H9 (cell line): ENCODE results near the gene MYOM1. TPM values are rescaled to one million over a fixed set of nuclear protein-coding genes. Genes with fewer than 3 reads are reported as not detected.

Source experiments
- DNase-seq: peaks from one replicate; pipeline ENCODE4 v3.0.0-alpha.2; 2017
- H2AFZ ChIP-seq: one replicate; pipeline ENCODE4 v1.6.1; 2013; ENCODE audit warnings: mild to moderate bottlenecking, low read length, control low read depth, moderate library complexity
- H2AK5ac ChIP-seq: 2 replicates; pipeline ENCODE4 v1.6.1; 2013; ENCODE audit warnings: low read length, control low read depth, mixed read lengths; ENCODE audit not compliant: insufficient read length
- H2BK120ac ChIP-seq: one replicate; pipeline ENCODE4 v1.6.1; 2013; ENCODE audit warnings: low read depth, mild to moderate bottlenecking, low read length, control low read depth, inconsistent platforms; ENCODE audit not compliant: poor library complexity, severe bottlenecking
- H2BK12ac ChIP-seq: 2 replicates; pipeline ENCODE4 v1.6.1; 2013; ENCODE audit warnings: low read length, control low read depth, mixed read lengths, low read depth; ENCODE audit not compliant: insufficient read length
- H2BK15ac ChIP-seq: 2 replicates; pipeline ENCODE4 v1.6.1; 2013; ENCODE audit warnings: low read depth, low read length, control low read depth
- H2BK20ac ChIP-seq: one replicate; pipeline ENCODE4 v1.6.1; 2013; ENCODE audit warnings: low read depth, mild to moderate bottlenecking, low read length, control low read depth, inconsistent platforms; ENCODE audit not compliant: poor library complexity, severe bottlenecking
- H2BK5ac ChIP-seq: 2 replicates; pipeline ENCODE4 v1.6.1; 2013; ENCODE audit warnings: low read length, control low read depth, mixed read lengths; ENCODE audit not compliant: insufficient read length
- H3K14ac ChIP-seq: 2 replicates; pipeline ENCODE4 v1.6.1; 2013; ENCODE audit warnings: low read length, control low read depth; ENCODE audit not compliant: insufficient read depth
- H3K18ac ChIP-seq: 2 replicates; pipeline ENCODE4 v1.6.1; 2013; ENCODE audit warnings: low read depth, mild to moderate bottlenecking, mixed read lengths, low read length, control low read depth; ENCODE audit not compliant: insufficient read length
- H3K23ac ChIP-seq: 2 replicates; pipeline ENCODE4 v1.6.1; 2013; ENCODE audit warnings: low read length, control low read depth, mixed read lengths, low read depth; ENCODE audit not compliant: insufficient read length
- H3K23me2 ChIP-seq: 2 replicates; pipeline ENCODE4 v1.6.1; 2013; ENCODE audit warnings: low read depth, mild to moderate bottlenecking, mixed read lengths, low read length, control low read depth; ENCODE audit not compliant: insufficient read length, poor library complexity, severe bottlenecking
- H3K27ac ChIP-seq: 2 replicates; pipeline ENCODE4 v1.5.1; 2013; ENCODE audit warnings: low read length, control low read depth, mixed read lengths, low read depth; ENCODE audit not compliant: insufficient read length
- H3K27me3 ChIP-seq: 2 replicates; pipeline ENCODE4 v1.6.1; 2013; ENCODE audit warnings: low read length, control low read depth, inconsistent platforms; ENCODE audit not compliant: insufficient read depth
- H3K4ac ChIP-seq: 2 replicates; pipeline ENCODE4 v1.6.1; 2013; ENCODE audit warnings: low read depth, mild to moderate bottlenecking, control low read depth, inconsistent platforms, low read length, moderate library complexity
- H3K4me1 ChIP-seq: 2 replicates; pipeline ENCODE4 v1.6.1; 2013; ENCODE audit warnings: low read length, control low read depth, inconsistent platforms; ENCODE audit not compliant: insufficient read depth
- H3K4me2 ChIP-seq: 2 replicates; pipeline ENCODE4 v1.6.1; 2013; ENCODE audit warnings: low read length, control low read depth, mixed read lengths; ENCODE audit not compliant: insufficient read length, insufficient read depth
- H3K56ac ChIP-seq: 2 replicates; pipeline ENCODE4 v1.6.1; 2013; ENCODE audit warnings: low read depth, mild to moderate bottlenecking, mixed read lengths, low read length, control low read depth; ENCODE audit not compliant: insufficient read length
- H3K79me1 ChIP-seq: 2 replicates; pipeline ENCODE4 v1.6.1; 2013; ENCODE audit warnings: low read depth, mild to moderate bottlenecking, moderate library complexity, low read length, control low read depth, inconsistent platforms; ENCODE audit not compliant: insufficient read depth, poor library complexity, severe bottlenecking
- H3K79me2 ChIP-seq: 2 replicates; pipeline ENCODE4 v1.6.1; 2013; ENCODE audit warnings: low read length, control low read depth, inconsistent platforms; ENCODE audit not compliant: insufficient read depth
- H3K9ac ChIP-seq: 2 replicates; pipeline ENCODE4 v1.6.1; 2013; ENCODE audit warnings: low read length, control low read depth, mixed read lengths; ENCODE audit not compliant: insufficient read length; ENCODE audit errors: extremely low read depth
- H3K9me3 ChIP-seq: one replicate; pipeline ENCODE4 v1.6.1; 2013; ENCODE audit warnings: low read depth, low read length, inconsistent platforms; ENCODE audit not compliant: control insufficient read depth
- H3T11ph ChIP-seq: one replicate; pipeline ENCODE4 v1.6.1; 2013; ENCODE audit warnings: mild to moderate bottlenecking, low read length, control low read depth, inconsistent platforms
- H4K20me1 ChIP-seq: one replicate; pipeline ENCODE4 v1.6.1; 2013; ENCODE audit not compliant: control insufficient read depth, insufficient read length, insufficient read depth
- H4K5ac ChIP-seq: 2 replicates; pipeline ENCODE4 v1.6.1; 2013; ENCODE audit warnings: low read depth, mild to moderate bottlenecking, mixed read lengths, low read length, control low read depth; ENCODE audit not compliant: insufficient read length
- H4K8ac ChIP-seq: replicated peaks from 2 replicates; pipeline ENCODE4 v1.6.1; 2013; ENCODE audit warnings: low read length, control low read depth, mixed read lengths, low read depth; ENCODE audit not compliant: insufficient read length
- H4K91ac ChIP-seq: 2 replicates; pipeline ENCODE4 v1.6.1; 2013; ENCODE audit warnings: low read depth, mild to moderate bottlenecking, moderate library complexity, mixed read lengths, low read length, control low read depth; ENCODE audit not compliant: insufficient read length
- H3K27ac Mint-ChIP-seq, 3 experiments: 2 replicates in 2 of 3; 3 replicates in 1 of 3; pipeline ENCODE4 v1.8.0; 2020 to 2021; ENCODE audit warnings: mixed read lengths in 3 of 3, mild to moderate bottlenecking in 1 of 3, moderate library complexity in 1 of 3
- H3K27me3 Mint-ChIP-seq: 2 replicates; pipeline ENCODE4 v1.8.0; 2021; ENCODE audit warnings: low read depth, mild to moderate bottlenecking, moderate library complexity, mixed read lengths
- H3K36me3 Mint-ChIP-seq, 3 experiments: 2 replicates in 2 of 3; 3 replicates in 1 of 3; pipeline ENCODE4 v1.8.0; 2020 to 2021; ENCODE audit warnings: low read depth in 3 of 3, mixed read lengths in 3 of 3; ENCODE audit not compliant: insufficient read depth in 1 of 3
- H3K4me1 Mint-ChIP-seq, 2 experiments: 2 replicates each; pipeline ENCODE4 v1.8.0; 2020; ENCODE audit warnings: mixed read lengths in 2 of 2
- H3K4me3 Mint-ChIP-seq, 2 experiments: 2 replicates in 1 of 2; 3 replicates in 1 of 2; pipeline ENCODE4 v1.8.0; 2020 to 2021; ENCODE audit warnings: mild to moderate bottlenecking in 2 of 2, mixed read lengths in 2 of 2, moderate library complexity in 1 of 2
- H3K9me3 Mint-ChIP-seq, 2 experiments: 2 replicates in 1 of 2; 3 replicates in 1 of 2; pipeline ENCODE4 v1.8.0; 2020; ENCODE audit warnings: mild to moderate bottlenecking in 2 of 2, mixed read lengths in 2 of 2, moderate library complexity in 1 of 2
- CTCF ChIP-seq: fragments of 200-600 bp; sonication (generic); conservative IDR thresholded peaks from 3 replicates; pipeline ENCODE4 v1.8.0; 2021; ENCODE audit warnings: antibody characterized with exemption, mild to moderate bottlenecking
- WGBS: extraction: QIAGEN DNeasy Blood & Tissue Kit; methylation state at CpG from one replicate; pipeline ENCODE4 v1.1.7; 2013; ENCODE audit warnings: missing lambda C conversion rate, low lambda C conversion rate, mixed read lengths; ENCODE audit not compliant: insufficient read length; ENCODE audit errors: extremely low coverage; 5-methylcytosine and 5-hydroxymethylcytosine counted together
- total RNA-seq: library from RNA; stranded (reverse); gene quantifications from 2 replicates; pipeline ENCODE4 v1.2.1, GENCODE V29; 2021

Gene MYOM1
- total RNA-seq, 1 experiment from 2014 or later: 0.17 TPM

DNA sequence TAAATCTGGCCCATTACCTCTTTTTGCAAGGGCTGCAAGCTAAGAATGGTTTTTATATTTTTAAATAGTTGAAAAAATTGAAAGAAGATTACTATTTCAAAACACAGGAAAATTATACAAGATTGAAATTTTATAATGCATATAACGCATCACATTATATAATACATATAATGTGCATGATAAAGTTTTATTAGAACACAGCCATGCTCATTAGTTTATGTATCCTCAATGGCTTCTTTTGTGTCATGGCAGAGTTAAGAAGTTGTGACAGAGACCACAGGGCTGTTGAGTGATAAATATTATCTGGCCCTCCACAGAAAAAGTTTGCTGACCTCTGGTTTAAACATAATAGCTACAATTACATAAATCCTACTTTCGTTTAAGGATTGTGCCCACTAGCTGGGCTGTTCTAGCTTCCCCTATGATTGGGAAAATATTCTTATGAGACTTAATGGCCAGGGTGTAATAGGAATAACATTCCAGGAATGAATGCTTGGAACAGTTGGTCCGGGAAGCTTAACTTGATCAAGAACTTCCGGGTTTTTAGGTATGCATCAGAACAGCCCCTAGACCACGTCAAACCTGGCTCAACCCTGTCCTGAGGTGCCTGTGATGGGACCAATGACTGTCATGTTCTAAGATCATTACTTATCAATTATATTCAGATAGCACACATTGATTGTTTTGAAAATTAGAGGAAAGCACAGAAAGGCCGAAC lies 108.1 kb downstream of the MYOM1 start:
- Mint-ChIP-seq H3K4me1 (peaks cover 6% of the 10 kb centered on the region in 2 experiments), H3K27ac (no peak overlapping the region), H3K4me3 (no peak overlapping the region), H3K9me3 (no peaks in the 10 kb centered on the region; a peak in 1 of 5 replicates), H3K27me3 (peaks cover 53% of the 10 kb centered on the region), H3K36me3 (no peaks in the 10 kb centered on the region)
- H2AK5ac ChIP-seq: no peak overlapping the region
- no peak overlapping the region for H3K9ac ChIP-seq
- no peak overlapping the region for H3K27ac ChIP-seq
- DNase-seq: no peak
- H3K23me2 ChIP-seq: no peaks in the 10 kb centered on the region
- H2BK15ac ChIP-seq: no peak overlapping the region
- WGBS: no CpG with 5 or more reads among the region's 6 CpGs
- H2BK5ac ChIP-seq: no peak overlapping the region
- H3K9me3 ChIP-seq: no peaks in the 10 kb centered on the region
- no peak overlapping the region for H3K14ac ChIP-seq
- no peak overlapping the region for H3K4me2 ChIP-seq
- no peak overlapping the region for H3K18ac ChIP-seq
- no peak overlapping the region for H4K8ac ChIP-seq
- no peak overlapping the region for H2BK12ac ChIP-seq
- H3K4ac ChIP-seq: no peak overlapping the region
- no peak overlapping the region for H2BK120ac ChIP-seq
- H3K27me3 ChIP-seq: peaks cover 13% of the 10 kb centered on the region
- H3K79me2 ChIP-seq: no peaks in the 10 kb centered on the region
- no peak for TF ChIP-seq CTCF
- H4K20me1 ChIP-seq: no peaks in the 10 kb centered on the region
- no peak overlapping the region for H2AFZ ChIP-seq
- no peak overlapping the region for H3K56ac ChIP-seq
- no peak overlapping the region for H4K91ac ChIP-seq
- H3K79me1 ChIP-seq: no peaks in the 10 kb centered on the region
- no peaks in the 10 kb centered on the region for H3K4me1 ChIP-seq
- no peak overlapping the region for H3T11ph ChIP-seq
- H2BK20ac ChIP-seq: no peak overlapping the region
- H4K5ac ChIP-seq: no peak overlapping the region
- no peak overlapping the region for H3K23ac ChIP-seq
